Loucy (cell line): ENCODE results near the gene KANSL1L.

Experiments
- EZH2phosphoT487 ChIP-seq: fragments of 200-600 bp; IDR thresholded peaks from 2 replicates; pipeline ENCODE4 v1.6.1; 2018; ENCODE audit warnings: antibody characterized with exemption, mild to moderate bottlenecking, moderate library complexity, borderline replicate concordance
- TF ChIP-seq, protein P1 (sequence below): fragments of 200-600 bp; sonication (generic); conservative IDR thresholded peaks from 2 replicates; pipeline ENCODE4 v1.5.1; 2014; ENCODE audit warnings: mild to moderate bottlenecking, antibody characterized with exemption, low read length

DNA sequence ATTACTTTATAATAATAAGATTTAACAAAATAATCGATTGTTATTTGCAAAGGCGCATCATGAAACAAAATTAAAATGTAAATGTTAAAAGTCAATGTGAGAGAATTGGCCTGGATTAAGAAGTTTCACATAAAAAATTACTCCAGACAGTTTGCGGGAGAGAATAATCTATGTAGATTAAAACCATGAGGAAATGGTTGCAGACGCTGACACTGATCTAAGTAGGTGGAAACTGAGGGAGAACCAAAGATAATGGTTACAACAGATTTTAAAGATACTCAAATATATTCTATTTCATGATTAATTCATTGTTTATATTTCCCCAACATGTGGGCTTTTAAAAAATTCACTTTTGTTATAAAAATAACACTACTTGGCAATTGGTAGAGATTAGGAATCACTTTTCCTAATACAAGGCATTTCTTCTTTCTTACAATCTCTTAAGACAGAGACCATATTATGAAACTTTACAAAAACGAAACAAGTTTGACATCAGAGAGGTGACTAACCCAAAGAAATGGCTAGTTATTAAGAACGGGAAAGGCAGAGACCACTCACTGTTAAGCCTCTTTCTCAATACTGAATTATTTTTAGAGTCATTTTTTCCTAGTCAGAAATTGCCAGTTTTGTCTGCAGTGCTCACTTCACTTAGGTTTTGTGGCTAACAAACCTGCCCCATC, 1.6 kb downstream of the KANSL1L start:
- TF ChIP-seq EZH2phosphoT487: no peak
- TF ChIP-seq, protein P1, sequence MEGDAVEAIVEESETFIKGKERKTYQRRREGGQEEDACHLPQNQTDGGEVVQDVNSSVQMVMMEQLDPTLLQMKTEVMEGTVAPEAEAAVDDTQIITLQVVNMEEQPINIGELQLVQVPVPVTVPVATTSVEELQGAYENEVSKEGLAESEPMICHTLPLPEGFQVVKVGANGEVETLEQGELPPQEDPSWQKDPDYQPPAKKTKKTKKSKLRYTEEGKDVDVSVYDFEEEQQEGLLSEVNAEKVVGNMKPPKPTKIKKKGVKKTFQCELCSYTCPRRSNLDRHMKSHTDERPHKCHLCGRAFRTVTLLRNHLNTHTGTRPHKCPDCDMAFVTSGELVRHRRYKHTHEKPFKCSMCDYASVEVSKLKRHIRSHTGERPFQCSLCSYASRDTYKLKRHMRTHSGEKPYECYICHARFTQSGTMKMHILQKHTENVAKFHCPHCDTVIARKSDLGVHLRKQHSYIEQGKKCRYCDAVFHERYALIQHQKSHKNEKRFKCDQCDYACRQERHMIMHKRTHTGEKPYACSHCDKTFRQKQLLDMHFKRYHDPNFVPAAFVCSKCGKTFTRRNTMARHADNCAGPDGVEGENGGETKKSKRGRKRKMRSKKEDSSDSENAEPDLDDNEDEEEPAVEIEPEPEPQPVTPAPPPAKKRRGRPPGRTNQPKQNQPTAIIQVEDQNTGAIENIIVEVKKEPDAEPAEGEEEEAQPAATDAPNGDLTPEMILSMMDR: no peak
